IMR-90 (cell line): ENCODE results near the gene CACNA1F. TPM values are rescaled to one million over a fixed set of nuclear protein-coding genes. Genes with fewer than 3 reads are reported as not detected.

Experiments used
- ATAC-seq: fragments of 200-7000 bp; cut with Tn5 transposase; 2 replicates; pipeline ENCODE4 v1.9.1; 2020; ENCODE audit warnings: low read depth, mild to moderate bottlenecking, moderate library complexity
- BruUV-seq: library from RNA; stranded (reverse); fragments of 400-500 nt; replicated peaks from 2 replicates; lab custom pipeline; 2021; lab: Mats Ljungman, UMichigan
- CTCF ChIA-PET: fragments of 300-600 bp; formaldehyde crosslinking; extraction: SDS; loops from one replicate; lab custom pipeline; 2021; ENCODE audit warnings: antibody characterized with exemption; lab: Yijun Ruan, JAX
- POLR2A ChIA-PET: fragments of 300-600 bp; sonication (Branson Sonifier 250); formaldehyde crosslinking; loops from one replicate; lab custom pipeline; 2022; ENCODE audit warnings: antibody characterized with exemption; ENCODE audit not compliant: unreplicated experiment; lab: Charles Lee
- DNase-seq: peaks from one replicate; pipeline ENCODE4 v3.0.0; 2013
- H2AFZ ChIP-seq: replicated peaks from 2 replicates; pipeline ENCODE3; 2013; ENCODE audit warnings: low read length, mild to moderate bottlenecking; ENCODE audit not compliant: poor library complexity
- H2AK5ac ChIP-seq: 2 replicates; pipeline ENCODE4 v1.6.1; 2013; ENCODE audit warnings: low read depth, low read length, inconsistent platforms
- H2AK9ac ChIP-seq: replicated peaks from 2 replicates; pipeline ENCODE3; 2013; ENCODE audit warnings: mild to moderate bottlenecking, low read depth, low read length, moderate library complexity; ENCODE audit not compliant: poor library complexity
- H2BK120ac ChIP-seq: 2 replicates; pipeline ENCODE4 v1.6.1; 2013; ENCODE audit warnings: low read depth, low read length, inconsistent platforms
- H2BK15ac ChIP-seq: 3 replicates; pipeline ENCODE4 v1.6.1; 2013; ENCODE audit warnings: low read depth, low read length, inconsistent platforms
- H2BK20ac ChIP-seq: 2 replicates; pipeline ENCODE4 v1.6.1; 2013; ENCODE audit warnings: low read depth, mild to moderate bottlenecking, inconsistent platforms, low read length, moderate library complexity
- H2BK5ac ChIP-seq: 2 replicates; pipeline ENCODE4 v1.6.1; 2013; ENCODE audit warnings: mild to moderate bottlenecking, low read depth, low read length, inconsistent platforms; ENCODE audit not compliant: poor library complexity, severe bottlenecking
- H3K14ac ChIP-seq: replicated peaks from 2 replicates; pipeline ENCODE4 v1.6.1; 2013; ENCODE audit warnings: low read depth, low read length, inconsistent platforms
- H3K18ac ChIP-seq: 2 replicates; pipeline ENCODE4 v1.6.1; 2013; ENCODE audit warnings: low read depth, low read length, control low read depth
- H3K23ac ChIP-seq: 2 replicates; pipeline ENCODE4 v1.6.1; 2013; ENCODE audit warnings: low read depth, low read length, inconsistent platforms
- H3K27ac ChIP-seq: 2 replicates; pipeline ENCODE4 v1.5.1; 2013; ENCODE audit warnings: mild to moderate bottlenecking, control low read depth, low read length; ENCODE audit not compliant: insufficient read depth
- H3K27me3 ChIP-seq: 2 replicates; pipeline ENCODE4 v1.6.1; 2013; ENCODE audit warnings: low read length; ENCODE audit not compliant: control insufficient read depth, insufficient read depth
- H3K36me3 ChIP-seq: 2 replicates; pipeline ENCODE4 v1.6.1; 2013; ENCODE audit warnings: low read length, mixed read lengths; ENCODE audit not compliant: control insufficient read depth, insufficient read depth
- H3K4ac ChIP-seq: 2 replicates; pipeline ENCODE4 v1.6.1; 2013; ENCODE audit warnings: low read depth, low read length, inconsistent platforms
- H3K4me1 ChIP-seq: 2 replicates; pipeline ENCODE4 v1.6.1; 2013; ENCODE audit warnings: low read length, mixed read lengths; ENCODE audit not compliant: control insufficient read depth, insufficient read depth
- H3K4me2 ChIP-seq: 2 replicates; pipeline ENCODE4 v1.6.1; 2013; ENCODE audit warnings: low read depth, mild to moderate bottlenecking, control low read depth, low read length, moderate library complexity
- H3K4me3 ChIP-seq: 2 replicates; pipeline ENCODE4 v1.5.1; 2013; ENCODE audit warnings: low read depth, mild to moderate bottlenecking, control low read depth, low read length, moderate library complexity; ENCODE audit not compliant: insufficient read depth
- H3K56ac ChIP-seq: 2 replicates; pipeline ENCODE4 v1.6.1; 2013; ENCODE audit warnings: low read length, inconsistent platforms; ENCODE audit not compliant: insufficient read depth; ENCODE audit errors: extremely low read depth
- H3K79me1 ChIP-seq, 2 experiments: 2 replicates each; pipeline ENCODE4 v1.6.1; 2013; ENCODE audit warnings: low read length in 2 of 2, inconsistent platforms in 1 of 2, low read depth in 1 of 2
- H3K9ac ChIP-seq: 2 replicates; pipeline ENCODE4 v1.6.1; 2013; ENCODE audit warnings: low read depth, low read length, control low read depth
- H3K9me1 ChIP-seq: 2 replicates; pipeline ENCODE4 v1.6.1; 2013; ENCODE audit warnings: low read length, inconsistent platforms; ENCODE audit not compliant: insufficient read depth
- H3K9me3 ChIP-seq: 2 replicates; pipeline ENCODE4 v1.6.1; 2013; ENCODE audit warnings: low read length; ENCODE audit not compliant: control insufficient read depth, insufficient read depth
- H4K20me1 ChIP-seq: 2 replicates; pipeline ENCODE4 v1.6.1; 2013; ENCODE audit warnings: low read length, inconsistent platforms; ENCODE audit not compliant: insufficient read depth
- H4K5ac ChIP-seq: 2 replicates; pipeline ENCODE4 v1.6.1; 2013; ENCODE audit warnings: mild to moderate bottlenecking, low read depth, low read length, control low read depth
- H4K8ac ChIP-seq, 2 experiments: 2 replicates each; pipeline ENCODE4 v1.6.1; 2013; ENCODE audit warnings: low read depth in 2 of 2, low read length in 2 of 2, control low read depth in 1 of 2, inconsistent platforms in 1 of 2
- H4K91ac ChIP-seq: 2 replicates; pipeline ENCODE4 v1.6.1; 2013; ENCODE audit warnings: low read depth, low read length, inconsistent platforms; ENCODE audit not compliant: insufficient read depth
- NFE2L2 ChIP-seq: fragments of 150-350 bp; IDR thresholded peaks from 2 replicates; pipeline ENCODE4 v1.6.1; 2016; ENCODE audit warnings: low read depth, mild to moderate bottlenecking, low read length
- WGBS, 2 experiments: methylation state at CpG; one replicate each; pipeline versions ENCODE4 v1.1.5 to v1.1.7; 2013; ENCODE audit warnings: missing lambda C conversion rate in 2 of 2; ENCODE audit not compliant: insufficient read length in 1 of 2; ENCODE audit errors: extremely low coverage in 2 of 2; 5-methylcytosine and 5-hydroxymethylcytosine counted together
- dilution Hi-C: fragments of 300-500 bp; cut with HindIII; formaldehyde crosslinking; loops from one replicate; pipeline ENCODE4 v1.14.3; 2018; ENCODE audit warnings: low sequenced_read_pairs; ENCODE audit not compliant: unreplicated experiment
- in situ Hi-C: fragments of 300-500 bp; cut with MboI; formaldehyde crosslinking; loops from 3 replicates; pipeline ENCODE4 v1.14.3; 2019; ENCODE audit warnings: low sequenced_read_pairs, inconsistent platforms, mixed read lengths
- intact Hi-C: fragments of 100-400 bp; cut with micrococcal nuclease; formaldehyde crosslinking; loops from 2 replicates; pipeline ENCODE4 v1.10.0; 2022
- polyA plus RNA-seq, 3 experiments: library from polyadenylated mRNA; depleted of rRNA; stranded (reverse); fragments of >200 nt; gene quantifications; 2 replicates each; pipeline ENCODE4 v1.2.3, GENCODE V29; 2012; ENCODE audit warnings: low replicate concordance in 1 of 3
- total RNA-seq: library from RNA; depleted of rRNA; stranded (reverse); fragments of >200 nt; gene quantifications from 2 replicates; pipeline ENCODE4 v1.2.3, GENCODE V29; 2012

CACNA1F gene
- total and polyA plus RNA-seq, 2 of the 4 experiments (the other 2 are of a cell fraction) = not detected

DNA sequence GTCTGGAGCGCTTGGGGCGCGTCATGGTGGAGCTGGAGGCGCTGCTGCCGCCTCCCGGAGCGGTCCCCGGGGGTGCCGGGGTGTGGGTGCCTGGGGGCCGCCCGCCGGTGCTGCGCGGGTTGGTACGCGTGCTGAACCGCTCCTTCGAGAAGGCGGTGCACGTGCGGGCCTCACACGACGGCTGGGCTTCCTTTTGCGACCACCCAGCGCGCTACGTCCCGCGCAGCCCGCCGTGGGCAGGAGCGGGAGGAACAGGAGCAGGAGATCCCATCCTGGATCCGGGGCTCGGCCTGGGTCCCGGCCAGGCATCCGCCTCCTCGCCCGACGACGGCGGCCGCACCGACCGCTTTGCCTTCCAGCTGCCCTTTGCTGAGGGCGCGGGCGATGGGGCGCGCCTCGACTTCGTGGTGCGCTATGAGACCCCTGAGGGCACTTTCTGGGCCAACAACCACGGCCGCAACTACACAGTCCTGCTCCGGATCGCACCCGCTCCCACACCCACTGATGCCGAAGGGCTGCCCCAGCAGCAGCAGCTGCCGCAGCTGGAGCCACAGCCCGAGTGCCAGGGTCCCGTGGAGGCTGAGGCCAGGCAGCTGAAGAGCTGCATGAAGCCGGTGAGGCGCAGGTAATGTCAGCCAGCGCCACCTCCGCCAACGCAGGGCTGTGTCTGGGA is 37.2 kb upstream of the CACNA1F start:
- H4K20me1 ChIP-seq = peaks cover 2% of the 10 kb centered on the region; the same call in 1 of the 2 replicates
- DNase-seq = no peak
- no peak overlapping the region for H2BK15ac ChIP-seq
- TF ChIP-seq NFE2L2 = no peak
- no TSS peak for BruUV-seq
- 0 out of 2 replicates have a peak, but pooled peaks cover 2% of the 10 kb centered on the region for H3K4me1 ChIP-seq
- H3K27ac ChIP-seq = peak overlapping the region; percentile 74
- intact Hi-C loops (no loop called here), dilution Hi-C loops (no loop called here), in situ Hi-C loops (no loop called here)
- H3K9me1 ChIP-seq = peaks cover 4% of the 10 kb centered on the region; the same call in 1 of the 2 replicates
- H2AFZ ChIP-seq = peak overlapping the region; percentile 84
- H2AK5ac ChIP-seq = no peak overlapping the region
- ChIA-PET POLR2A (no interaction called here), CTCF (no interaction called here)
- H2AK9ac ChIP-seq = peak overlapping the region; percentile 88
- H3K18ac ChIP-seq = no peak overlapping the region
- WGBS, 2 experiments = 59% methylated on average over 48 of the region's 66 CpGs; no CpG with 5 or more reads in 1 of the 2 experiments
- H3K4ac ChIP-seq = peak overlapping the region; percentile 12; the same call in 1 of the 2 replicates
- H2BK120ac ChIP-seq = no peak overlapping the region
- H3K9me3 ChIP-seq = no peaks in the 10 kb centered on the region
- peak overlapping the region; percentile 92 for H3K4me3 ChIP-seq
- H4K5ac ChIP-seq = peak overlapping the region; percentile 76; the same call in 1 of the 2 replicates
- no peak overlapping the region for H3K14ac ChIP-seq
- peak overlapping the region; percentile 75 for H3K9ac ChIP-seq
- ATAC-seq = no peak
- peak overlapping the region; percentile 60 for H3K4me2 ChIP-seq
- H4K8ac ChIP-seq = peak overlapping the region; percentile 64 to 87; a peak in 3 of 4 replicates
- H3K56ac ChIP-seq = no peak overlapping the region
- peak overlapping the region; percentile 90 for H2BK5ac ChIP-seq
- H4K91ac ChIP-seq = no peak overlapping the region
- H3K27me3 ChIP-seq = no peaks in the 10 kb centered on the region
- peaks cover 2% of the 10 kb centered on the region; the same call in 1 of the 2 replicates for H3K36me3 ChIP-seq
- H3K23ac ChIP-seq = no peak overlapping the region
- H2BK20ac ChIP-seq = no peak overlapping the region
- H3K79me1 ChIP-seq = peaks cover 30 to 34% of the 10 kb centered on the region in 2 experiments
